ENCODE data around the gene MTCH1. TPM values are rescaled to one million over a fixed set of nuclear protein-coding genes. Genes with fewer than 3 reads are reported as not detected.
A peak's percentile ranks its signal among the peaks of the same experiment; 100 is the strongest.

MTCH1 gene
- total RNA-seq, 1 donor from 2014 or later: 144 TPM

DNA sequence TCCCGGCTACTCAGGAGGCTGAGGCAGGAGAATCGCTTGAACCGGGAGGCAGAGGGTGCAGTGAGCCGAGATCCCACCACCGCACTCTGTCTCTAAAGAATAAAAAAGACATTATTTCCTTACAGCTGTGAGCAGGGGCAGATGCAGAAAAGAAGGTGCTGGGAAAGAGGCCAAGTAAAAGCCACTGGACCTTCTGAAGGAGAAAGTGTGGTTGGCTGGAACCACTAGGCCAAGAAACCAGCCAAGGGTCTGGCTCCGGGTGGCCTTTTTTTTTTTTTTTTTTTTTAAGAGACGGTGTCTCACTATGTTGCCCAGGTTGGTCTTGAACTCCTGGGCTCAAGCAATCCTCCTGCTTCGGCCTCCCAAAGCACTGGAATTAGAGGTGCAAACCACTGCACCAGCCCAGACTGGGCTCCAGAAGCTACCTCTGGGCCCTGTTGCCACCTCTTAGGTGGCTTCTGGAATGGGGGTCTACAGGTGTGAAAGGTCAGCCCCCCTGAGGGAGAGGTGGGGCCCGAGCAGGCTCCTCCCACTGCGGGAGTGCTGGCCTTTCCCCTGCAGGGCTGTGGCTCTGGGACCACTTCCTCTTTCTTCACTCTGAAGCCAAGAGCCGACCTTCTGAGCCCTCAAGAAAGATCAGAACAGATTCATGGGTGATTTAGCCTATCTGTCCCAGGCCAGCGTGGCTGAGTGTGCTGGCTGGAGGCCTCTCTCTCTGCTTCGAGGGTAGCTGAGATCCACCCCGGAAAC lies 19.2 kb upstream of the MTCH1 start, which contains the start of gene FGD2:
Gene FGD2 (plus strand): TSS at position 595 of the 750 bp plus-strand sequence. CDS start 163 bp downstream, outside the sequence.
- Histone ChIP-seq H3K27me3 (no peaks in the 10 kb centered on the region), H3K4me3 (no peak within 1 kb of the TSS), H2AFZ (replicated peaks) (no peak within 1 kb of the TSS), H3F3A (ENCODE audit: low read depth) (no peaks in the 10 kb centered on the region), H3K9me3 (ENCODE audit: low read depth) (no peaks in the 10 kb centered on the region), H3K9ac (no peak within 1 kb of the TSS), H3K4me1 (no peaks in the 10 kb centered on the region), H3K4me2 (no peak within 1 kb of the TSS), H4K20me1 (ENCODE audit: low read depth) (no peaks in the 10 kb centered on the region), H3K79me2 (ENCODE audit: low read depth) (no peaks in the 10 kb centered on the region), H3K36me3 (no peaks in the 10 kb centered on the region), H3K27ac (no peak within 1 kb of the TSS)
- H3K27ac Mint-ChIP-seq: no peak within 1 kb of the TSS
- H3K36me3 Mint-ChIP-seq: no peaks in the 10 kb centered on the region
- TF ChIP-seq EZH2 (IDR thresholded peaks at IDR 0.05) (no peak), EZH2phosphoT487 (IDR thresholded peaks at IDR 0.05) (no peak)
- TF ChIP-seq, protein P1, sequence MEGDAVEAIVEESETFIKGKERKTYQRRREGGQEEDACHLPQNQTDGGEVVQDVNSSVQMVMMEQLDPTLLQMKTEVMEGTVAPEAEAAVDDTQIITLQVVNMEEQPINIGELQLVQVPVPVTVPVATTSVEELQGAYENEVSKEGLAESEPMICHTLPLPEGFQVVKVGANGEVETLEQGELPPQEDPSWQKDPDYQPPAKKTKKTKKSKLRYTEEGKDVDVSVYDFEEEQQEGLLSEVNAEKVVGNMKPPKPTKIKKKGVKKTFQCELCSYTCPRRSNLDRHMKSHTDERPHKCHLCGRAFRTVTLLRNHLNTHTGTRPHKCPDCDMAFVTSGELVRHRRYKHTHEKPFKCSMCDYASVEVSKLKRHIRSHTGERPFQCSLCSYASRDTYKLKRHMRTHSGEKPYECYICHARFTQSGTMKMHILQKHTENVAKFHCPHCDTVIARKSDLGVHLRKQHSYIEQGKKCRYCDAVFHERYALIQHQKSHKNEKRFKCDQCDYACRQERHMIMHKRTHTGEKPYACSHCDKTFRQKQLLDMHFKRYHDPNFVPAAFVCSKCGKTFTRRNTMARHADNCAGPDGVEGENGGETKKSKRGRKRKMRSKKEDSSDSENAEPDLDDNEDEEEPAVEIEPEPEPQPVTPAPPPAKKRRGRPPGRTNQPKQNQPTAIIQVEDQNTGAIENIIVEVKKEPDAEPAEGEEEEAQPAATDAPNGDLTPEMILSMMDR (IDR thresholded peaks at IDR 0.05): no peak
- no peak within 1 kb of the TSS for H3K4me3 Mint-ChIP-seq
- H3K4me1 Mint-ChIP-seq: peaks cover 3% of the 10 kb centered on the region
- no peak for DNase-seq (ENCODE audit: low spot score)
- peaks cover 5% of the 10 kb centered on the region for H3K27me3 Mint-ChIP-seq (ENCODE audit: insufficient read depth, low read depth)
- no peaks in the 10 kb centered on the region for H3K9me3 Mint-ChIP-seq

DNA sequence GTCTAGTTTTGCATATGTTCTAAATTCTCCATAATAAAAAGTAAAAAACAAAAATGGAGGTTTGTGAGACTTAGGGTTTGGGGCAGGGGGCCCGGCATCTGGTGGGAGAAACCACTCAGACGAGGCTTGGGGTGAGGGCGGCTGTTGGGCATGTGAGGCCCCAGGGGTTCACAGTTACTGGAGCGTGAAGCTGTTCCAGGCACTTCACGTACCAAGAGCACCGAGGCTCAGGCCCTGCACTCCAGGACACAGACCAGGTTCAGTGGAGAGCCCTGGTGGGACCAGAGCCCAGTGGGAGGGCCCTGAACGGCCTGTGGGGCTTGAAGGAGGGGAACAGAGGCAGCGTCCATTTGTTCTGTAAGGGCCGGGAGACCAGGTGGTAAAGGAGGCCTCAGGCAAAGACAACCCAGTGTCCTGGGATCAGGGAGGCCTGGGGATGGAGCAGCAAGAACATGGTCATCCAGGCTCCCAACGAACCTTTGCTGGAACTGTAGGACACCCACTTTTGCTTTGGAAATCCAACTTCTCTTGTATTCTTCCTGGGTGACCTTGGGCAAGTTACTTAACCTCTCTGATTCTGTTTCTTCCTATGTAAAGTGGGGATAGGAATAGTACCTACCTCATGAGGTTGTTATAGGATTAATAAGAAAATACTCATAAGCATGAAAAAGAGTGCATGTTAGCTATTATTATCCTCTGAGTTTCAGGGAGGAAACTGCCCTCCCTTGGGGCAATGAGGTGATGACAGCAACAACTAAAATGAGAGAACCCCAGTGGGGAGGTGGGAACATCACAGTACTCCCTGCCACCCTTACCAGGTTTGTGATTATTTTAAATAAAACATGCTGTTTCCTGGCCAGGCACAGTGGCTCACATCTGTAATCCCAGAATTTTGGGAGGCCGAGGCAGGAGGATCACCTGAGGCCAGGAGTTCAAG lies 18.3 kb upstream of the MTCH1 start:
- Mint-ChIP-seq H3K27me3 (ENCODE audit: insufficient read depth, low read depth) (peaks cover 8% of the 10 kb centered on the region), H3K36me3 (no peaks in the 10 kb centered on the region), H3K4me3 (no peak overlapping the region), H3K4me1 (peaks cover 9% of the 10 kb centered on the region), H3K9me3 (no peaks in the 10 kb centered on the region), H3K27ac (peak overlapping the region; percentile 96)
- Histone ChIP-seq H4K20me1 (ENCODE audit: low read depth) (no peaks in the 10 kb centered on the region), H3K27me3 (no peaks in the 10 kb centered on the region), H3F3A (ENCODE audit: low read depth) (no peaks in the 10 kb centered on the region), H3K79me2 (ENCODE audit: low read depth) (no peaks in the 10 kb centered on the region), H3K9me3 (ENCODE audit: low read depth) (no peaks in the 10 kb centered on the region), H3K4me3 (no peak overlapping the region), H2AFZ (replicated peaks) (no peak overlapping the region), H3K9ac (no peak overlapping the region), H3K4me1 (peaks cover 2% of the 10 kb centered on the region), H3K27ac (no peak overlapping the region), H3K36me3 (no peaks in the 10 kb centered on the region), H3K4me2 (no peak overlapping the region)
- no peak for TF ChIP-seq EZH2 (IDR thresholded peaks at IDR 0.05)
- TF ChIP-seq, protein P1 (IDR thresholded peaks at IDR 0.05): no peak
- TF ChIP-seq EZH2phosphoT487 (IDR thresholded peaks at IDR 0.05): no peak
- no peak for DNase-seq (ENCODE audit: low spot score)

DNA sequence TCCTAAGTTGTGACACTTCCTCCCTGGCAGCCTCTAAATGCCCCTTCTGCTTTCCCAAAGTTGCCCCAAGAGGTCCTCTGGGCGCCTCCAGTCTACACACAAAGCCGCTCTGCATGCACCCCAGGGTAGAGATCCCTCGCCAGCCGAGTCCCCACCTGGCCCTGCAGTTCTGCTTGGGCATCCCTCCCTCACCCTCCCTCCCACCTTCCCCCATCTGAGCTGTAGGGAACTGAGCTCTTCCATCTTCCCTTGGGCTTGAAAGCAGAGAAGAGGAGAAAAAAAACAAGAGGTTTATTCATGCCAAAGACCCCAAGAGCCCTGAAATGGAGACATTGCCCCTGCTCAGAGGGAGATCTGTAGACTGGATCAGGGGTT lies 13.7 kb upstream of the MTCH1 start:
- H3K9ac ChIP-seq: no peak overlapping the region
- no peaks in the 10 kb centered on the region for H3K27me3 ChIP-seq
- H3K4me2 ChIP-seq: no peak overlapping the region
- no peak overlapping the region for H3K27ac ChIP-seq
- TF ChIP-seq, protein P1 (IDR thresholded peaks at IDR 0.05): no peak
- TF ChIP-seq EZH2 (IDR thresholded peaks at IDR 0.05): no peak
- H2AFZ ChIP-seq (replicated peaks): no peak overlapping the region
- Mint-ChIP-seq H3K36me3 (no peaks in the 10 kb centered on the region), H3K27me3 (ENCODE audit: insufficient read depth, low read depth) (peaks cover 10% of the 10 kb centered on the region), H3K4me3 (peak overlapping the region; percentile 14), H3K9me3 (no peaks in the 10 kb centered on the region), H3K27ac (peak overlapping the region; percentile 15), H3K4me1 (peaks cover 33% of the 10 kb centered on the region)
- H3K4me1 ChIP-seq: peaks cover 27% of the 10 kb centered on the region
- DNase-seq (ENCODE audit: low spot score): no peak
- no peak overlapping the region for H3K4me3 ChIP-seq
- no peaks in the 10 kb centered on the region for H3K9me3 ChIP-seq (ENCODE audit: low read depth)
- peaks cover 5% of the 10 kb centered on the region for H3F3A ChIP-seq (ENCODE audit: low read depth)
- no peaks in the 10 kb centered on the region for H3K79me2 ChIP-seq (ENCODE audit: low read depth)
- H4K20me1 ChIP-seq (ENCODE audit: low read depth): no peaks in the 10 kb centered on the region
- no peaks in the 10 kb centered on the region for H3K36me3 ChIP-seq
